GM12891 (cell line): ENCODE data around the gene RAB14.
"Not testable (repeated sequence)": the region's sequence is repeated elsewhere in the genome, so short reads cannot be mapped to it uniquely, and the experiment has no call there.

ENCODE experiments used
- DNase-seq: peaks from one replicate; pipeline ENCODE4 v3.0.0; 2011; ENCODE audit warnings: low spot score; ENCODE audit not compliant: insufficient read length
- FAIRE-seq: peaks from 2 replicates; lab custom pipeline; 2011; peaks lifted over from hg19 to GRCh38; lab: Jason Lieb, UNC
- PAX5 ChIP-seq: IDR thresholded peaks from 2 replicates; pipeline ENCODE4 v1.6.1; 2011; ENCODE audit warnings: low read length, moderate library complexity, mild to moderate bottlenecking; ENCODE audit not compliant: insufficient read depth, severe bottlenecking
- POLR2A ChIP-seq: IDR thresholded peaks from 2 replicates; pipeline ENCODE4 v1.6.1; 2011; ENCODE audit warnings: low read depth, low read length, control low read depth
- POLR2AphosphoS5 ChIP-seq: IDR thresholded peaks from 2 replicates; pipeline ENCODE4 v1.6.1; 2011; ENCODE audit warnings: low read depth, low read length, control low read depth
- POU2F2 ChIP-seq: IDR thresholded peaks from 2 replicates; pipeline ENCODE4 v1.6.1; 2011; ENCODE audit warnings: low read depth, mild to moderate bottlenecking, control low read depth, low read length, moderate library complexity
- SPI1 ChIP-seq: IDR thresholded peaks from 2 replicates; pipeline ENCODE4 v1.6.1; 2011; ENCODE audit warnings: low read depth, low read length, control low read depth
- TAF1 ChIP-seq: IDR thresholded peaks from 2 replicates; pipeline ENCODE4 v1.6.1; 2011; ENCODE audit warnings: low read depth, low read length, control low read depth

The RAB14 gene

GRCh38 chr9:121141706-121142105 lies 60.0 kb downstream of the RAB14 start:
- FAIRE-seq (peak; percentile 38), DNase-seq (no peak)
- no peak for TF ChIP-seq POLR2A

- no peak for TF ChIP-seq SPI1
- no peak for TF ChIP-seq POLR2A
- TF ChIP-seq PAX5: no peak
- TF ChIP-seq POU2F2: no peak
- TF ChIP-seq POLR2AphosphoS5: no peak
- TF ChIP-seq TAF1: no peak
- DNase-seq (no peak), FAIRE-seq (no peak)
These were observed 60.4 kb downstream of the RAB14 start for GRCh38 chr9:121141306-121141705.

- TF ChIP-seq POU2F2: no peak
- no peak for TF ChIP-seq POLR2AphosphoS5
- no peak for TF ChIP-seq POLR2A
- TF ChIP-seq SPI1: no peak
- no peak for TF ChIP-seq PAX5
- TF ChIP-seq TAF1: no peak
- no peak for DNase-seq
- FAIRE-seq: no peak
These were observed 61.5 kb downstream of the RAB14 start for GRCh38 chr9:121140162-121140561.

- FAIRE-seq: no peak
- TF ChIP-seq POLR2A: no peak
- no peak for TF ChIP-seq TAF1
- TF ChIP-seq SPI1: no peak
- TF ChIP-seq POLR2AphosphoS5: no peak
- no peak for TF ChIP-seq PAX5
- no peak for TF ChIP-seq POU2F2
- DNase-seq: no peak
These were observed 62.7 kb downstream of the RAB14 start for GRCh38 chr9:121138973-121139372.

GRCh38 chr9:121138561-121138960 lies 63.1 kb downstream of the RAB14 start:
- FAIRE-seq (no peak), DNase-seq (no peak)
- no peak for TF ChIP-seq POLR2A
- no peak for TF ChIP-seq POU2F2
- TF ChIP-seq PAX5: no peak
- no peak for TF ChIP-seq SPI1
- no peak for TF ChIP-seq POLR2AphosphoS5
- no peak for TF ChIP-seq TAF1

- FAIRE-seq (no peak), DNase-seq (no peak)
- TF ChIP-seq PAX5 (no peak), SPI1 (no peak), POU2F2 (no peak), POLR2A (no peak), POLR2AphosphoS5 (no peak), TAF1 (no peak)
These were observed 66.0 kb downstream of the RAB14 start for GRCh38 chr9:121135642-121136041.

GRCh38 chr9:121133104-121133816 lies 68.4 kb downstream of the RAB14 start:
- DNase-seq (no peak), FAIRE-seq (no peak)
- TF ChIP-seq PAX5: no peak

- DNase-seq, FAIRE-seq: not testable (repeated sequence)
- peak; percentile 56 for TF ChIP-seq SPI1
These were observed 72.3 kb downstream of the RAB14 start for GRCh38 chr9:121129384-121129783.
